A549 (cell line): ENCODE data around the gene GPC1. TPM values are rescaled to one million over a fixed set of nuclear protein-coding genes. Genes with fewer than 3 reads are reported as not detected.

Source experiments
- ATAC-seq, 2 experiments: fragments of 200-7000 bp in 1 of 2; fragments of >200 bp in 1 of 2; cut with Nextera tagmentation in 1 of 2; cut with Tn5 transposase in 1 of 2; 3 replicates each; pipeline versions ENCODE4 v1.8.0 to v1.9.1; 2018 to 2020; ENCODE audit warnings: mild to moderate bottlenecking in 1 of 2, moderate library complexity in 1 of 2
- CTCF ChIA-PET: fragments of 300-600 bp; sonication (Branson Sonifier 250); formaldehyde crosslinking; extraction: SDS; loops from one replicate; lab custom pipeline; 2021; ENCODE audit warnings: antibody characterized with exemption, inconsistent platforms; lab: Yijun Ruan, JAX
- POLR2A ChIA-PET: fragments of 350-600 bp; formaldehyde crosslinking; extraction: SDS; loops from one replicate; lab custom pipeline; 2021; ENCODE audit warnings: antibody characterized with exemption, inconsistent platforms; lab: Yijun Ruan, JAX
- DNase-seq, 2 experiments: peaks; one replicate each; pipeline versions ENCODE4 v3.0.0 to v3.0.0-alpha.2; 2011 to 2016; ENCODE audit warnings: low read depth in 1 of 2, low spot score in 1 of 2
- FAIRE-seq: peaks from 2 replicates; lab custom pipeline; 2011; peaks lifted over from hg19 to GRCh38; lab: Jason Lieb, UNC
- H3K27ac ChIP-seq, 2 experiments: fragments of >200 bp; sonication (Bioruptor Twin); formaldehyde crosslinking; 3 replicates each; pipeline ENCODE4 v1.5.1; 2016 to 2017
- H3K4me1 ChIP-seq: fragments of >200 bp; sonication (Bioruptor Twin); formaldehyde crosslinking; 3 replicates; pipeline ENCODE4 v1.6.1; 2016
- H3K4me2 ChIP-seq: fragments of >200 bp; sonication (Bioruptor Twin); formaldehyde crosslinking; 3 replicates; pipeline ENCODE4 v1.6.1; 2016
- H3K4me3 ChIP-seq: fragments of >200 bp; sonication (Bioruptor Twin); formaldehyde crosslinking; 3 replicates; pipeline ENCODE4 v1.5.1; 2016
- H3K9me3 ChIP-seq: fragments of >200 bp; sonication (Bioruptor Twin); formaldehyde crosslinking; 3 replicates; pipeline ENCODE4 v1.6.1; 2016
- BHLHE40 ChIP-seq: IDR thresholded peaks from 2 replicates; pipeline ENCODE4 v1.6.1; 2012; ENCODE audit warnings: low read depth, low read length, inconsistent platforms
- CEBPB ChIP-seq, 2 experiments: fragments of >200 bp in 1 of 2; sonication (Bioruptor Twin) in 1 of 2; formaldehyde crosslinking in 1 of 2; IDR thresholded peaks; 2 replicates each; pipeline ENCODE4 v1.6.1; 2012 to 2016
- CHD2 ChIP-seq: fragments of 150-350 bp; IDR thresholded peaks from 2 replicates; pipeline ENCODE4 v1.6.1; 2014; ENCODE audit warnings: low read length; ENCODE audit not compliant: partially characterized antibody
- CHD4 ChIP-seq: fragments of 200-600 bp; sonication (generic); IDR thresholded peaks from 2 replicates; pipeline ENCODE4 v1.6.1; 2016; ENCODE audit warnings: antibody characterized with exemption, mild to moderate bottlenecking, borderline replicate concordance
- ELK1 ChIP-seq: fragments of 150-350 bp; IDR thresholded peaks from 2 replicates; pipeline ENCODE4 v1.6.1; 2014; ENCODE audit warnings: low read depth, mild to moderate bottlenecking, low read length
- GATA3 ChIP-seq: IDR thresholded peaks from 2 replicates; pipeline ENCODE4 v1.6.1; 2012; ENCODE audit warnings: borderline replicate concordance
- HMGXB4 ChIP-seq: fragments of 250-450 bp; sonication (Bioruptor Pico); IDR thresholded peaks from 2 replicates; pipeline ENCODE4 v1.5.0; 2021; ENCODE audit warnings: mild to moderate bottlenecking, moderate library complexity, borderline replicate concordance
- HOXA7 ChIP-seq: fragments of 250-450 bp; sonication (Bioruptor Pico); IDR thresholded peaks from 2 replicates; pipeline ENCODE4 v1.5.0; 2020; ENCODE audit warnings: mild to moderate bottlenecking, moderate library complexity
- KDM1A ChIP-seq: fragments of 200-600 bp; sonication (generic); IDR thresholded peaks from 2 replicates; pipeline ENCODE4 v1.6.1; 2016; ENCODE audit warnings: low read depth, mild to moderate bottlenecking
- KDM5A ChIP-seq: fragments of 200-600 bp; sonication (generic); IDR thresholded peaks from 2 replicates; pipeline ENCODE4 v1.6.1; 2016; ENCODE audit warnings: antibody characterized with exemption, mild to moderate bottlenecking
- MAX ChIP-seq: IDR thresholded peaks from 2 replicates; pipeline ENCODE4 v1.6.1; 2012
- TFCP2L1 ChIP-seq: fragments of 250-450 bp; sonication (Bioruptor Pico); IDR thresholded peaks from 2 replicates; pipeline ENCODE4 v1.5.0; 2021; ENCODE audit warnings: mild to moderate bottlenecking
- TP53 ChIP-seq: fragments of 250-450 bp; sonication (Bioruptor Pico); IDR thresholded peaks from 2 replicates; pipeline ENCODE4 v1.5.0; 2021; ENCODE audit warnings: mild to moderate bottlenecking, moderate library complexity
- USF2 ChIP-seq: fragments of 450-650 bp; IDR thresholded peaks from 2 replicates; pipeline ENCODE4 v1.6.1; 2014; ENCODE audit warnings: antibody characterized with exemption
- ZFP36 ChIP-seq: fragments of 450-650 bp; IDR thresholded peaks from 2 replicates; pipeline ENCODE4 v1.6.1; 2014; ENCODE audit warnings: borderline replicate concordance; ENCODE audit not compliant: partially characterized antibody
- ZSCAN20 ChIP-seq: fragments of 250-450 bp; sonication (Bioruptor Pico); IDR thresholded peaks from 2 replicates; pipeline ENCODE4 v1.8.0; 2022; ENCODE audit warnings: mild to moderate bottlenecking, moderate library complexity
- WGBS: methylation state at CpG from one replicate; pipeline ENCODE4 v1.1.6; 2017; ENCODE audit errors: missing lambda C conversion rate; 5-methylcytosine and 5-hydroxymethylcytosine counted together
- polyA plus RNA-seq, 4 experiments: library from polyadenylated mRNA; depleted of rRNA in 3 of 4; stranded (reverse); fragments of >200 nt; fragmentation: RNase III in 1 of 4; extraction: RNeasy Plus Mini Kit Qiagen cat#74134 plus additional on column Dnase treatment in 1 of 4; gene quantifications; 2 replicates in 3 of 4; 3 replicates in 1 of 4; pipeline ENCODE4 v1.2.3, GENCODE V29; 2011 to 2017

Gene GPC1
- polyA plus RNA-seq, 2 of the 4 experiments (the other 2 are of a cell fraction), result 19.8 to 97.7 TPM

GRCh38 chr2:240420206-240421104 is 15.0 kb upstream of the GPC1 start (continued):
- no peak for TF ChIP-seq KDM5A
- TF ChIP-seq, all 56 proteins: peak for 0

GRCh38 chr2:240421381-240421780 is 14.1 kb upstream of the GPC1 start:
- ChIA-PET POLR2A (no interaction called here), CTCF (no interaction called here)
- Histone ChIP-seq H3K4me2 (no peak overlapping the region), H3K27ac (no peak overlapping the region), H3K9me3 (peaks cover 57% of the 10 kb centered on the region), H3K4me1 (no peaks in the 10 kb centered on the region; the same call in 2 of the 3 replicates), H3K4me3 (no peak overlapping the region)
- FAIRE-seq (no peak), DNase-seq (no peak), ATAC-seq (no peak)
- 56% methylated on average over 2 of the region's 3 CpGs for WGBS
- TF ChIP-seq TFCP2L1 (no peak), USF2 (no peak), KDM1A (no peak), ZSCAN20 (CRISPR knock-in tag) (no peak), HOXA7 (CRISPR knock-in tag) (no peak), ZFP36 (no peak), CHD2 (no peak), GATA3 (no peak), CEBPB (IDR thresholded peaks at IDR 0.05) (no peak), TP53 (CRISPR knock-in tag) (no peak), ELK1 (no peak), MAX (no peak), CHD4 (no peak), BHLHE40 (no peak)

GRCh38 chr2:240422658-240423329 is 12.7 kb upstream of the GPC1 start:
- no peak for FAIRE-seq
- DNase-seq, result no peak
- no peak for ATAC-seq
- peaks cover 11% of the 10 kb centered on the region; the same call in 1 of the 3 replicates for H3K4me1 ChIP-seq
- 75% methylated on average over 6 of the region's 6 CpGs for WGBS
- ChIA-PET CTCF (interaction anchor here (0.6 to 0.9 kb wide), 2 partner anchors 178 to 188 kb away, joined by 3 read pairs; no protein-coding TSS in a partner anchor), POLR2A (no interaction called here)
- no peak overlapping the region for H3K27ac ChIP-seq
- H3K4me3 ChIP-seq, result no peak overlapping the region
- no peak overlapping the region for H3K4me2 ChIP-seq
- H3K9me3 ChIP-seq, result peaks cover 57% of the 10 kb centered on the region
- TF ChIP-seq ELK1 (no peak), HMGXB4 (CRISPR knock-in tag) (no peak), TFCP2L1 (no peak)
